ENCODE results near the gene NCSTN.
A peak's percentile ranks its signal among the peaks of the same experiment; 100 is the strongest.
"Not testable (repeated sequence)": the region's sequence is repeated elsewhere in the genome, so short reads cannot be mapped to it uniquely, and the experiment has no call there.

The NCSTN gene

DNA sequence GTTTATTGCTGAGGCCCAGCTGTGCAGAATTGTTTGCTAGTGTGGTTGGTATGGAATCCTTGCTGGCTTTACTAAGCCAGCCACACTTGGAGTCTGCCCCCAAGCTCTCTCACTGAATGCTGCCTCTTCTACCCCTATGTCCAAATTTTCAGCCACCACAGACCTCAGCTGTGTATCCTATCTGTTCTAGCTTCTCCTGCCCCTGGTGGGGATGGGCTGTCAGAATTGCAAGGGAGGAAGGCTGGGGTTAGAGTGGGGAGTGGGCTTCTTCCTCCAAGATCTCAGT, 28.1 kb downstream of the NCSTN start:
- TF ChIP-seq GATA1 (IDR thresholded peaks at IDR 0.05; ENCODE audit: low read depth, low read length), result no peak
- no peak for TF ChIP-seq POLR2A (IDR thresholded peaks at IDR 0.05; ENCODE audit: low read length)
- no peak for DNase-seq

DNA sequence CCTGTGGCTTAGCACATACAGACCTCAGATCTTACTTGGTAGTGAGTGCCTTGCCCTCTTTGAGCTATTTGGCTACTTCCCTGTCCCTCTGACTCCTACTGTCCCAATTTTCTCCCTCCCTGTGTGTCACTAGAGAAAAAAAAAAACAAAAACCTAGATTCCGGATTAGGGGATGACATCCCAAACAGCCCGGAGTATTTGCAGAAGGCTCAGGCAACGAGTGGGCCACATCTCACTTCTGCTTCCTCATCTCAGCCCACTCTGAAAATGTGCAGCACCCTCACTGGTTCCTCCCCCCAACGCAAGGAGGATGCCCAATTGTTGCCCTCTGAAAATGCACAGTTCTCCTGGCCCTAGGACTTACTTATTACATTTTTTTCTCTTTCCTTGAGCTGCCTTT, 28.6 kb downstream of the NCSTN start:
- TF ChIP-seq POLR2A (IDR thresholded peaks at IDR 0.05; ENCODE audit: low read length) (no peak), GATA1 (IDR thresholded peaks at IDR 0.05; ENCODE audit: low read depth, low read length) (no peak)
- no peak for DNase-seq

GRCh38 chr1:160373696-160374095, 30.5 kb downstream of the NCSTN start:
- no peak for DNase-seq
- TF ChIP-seq GATA1 (IDR thresholded peaks at IDR 0.05; ENCODE audit: low read depth, low read length) (no peak), POLR2A (IDR thresholded peaks at IDR 0.05; ENCODE audit: low read length) (no peak)

GRCh38 chr1:160374306-160375110, 31.3 kb downstream of the NCSTN start:
- DNase-seq, result no peak

DNA sequence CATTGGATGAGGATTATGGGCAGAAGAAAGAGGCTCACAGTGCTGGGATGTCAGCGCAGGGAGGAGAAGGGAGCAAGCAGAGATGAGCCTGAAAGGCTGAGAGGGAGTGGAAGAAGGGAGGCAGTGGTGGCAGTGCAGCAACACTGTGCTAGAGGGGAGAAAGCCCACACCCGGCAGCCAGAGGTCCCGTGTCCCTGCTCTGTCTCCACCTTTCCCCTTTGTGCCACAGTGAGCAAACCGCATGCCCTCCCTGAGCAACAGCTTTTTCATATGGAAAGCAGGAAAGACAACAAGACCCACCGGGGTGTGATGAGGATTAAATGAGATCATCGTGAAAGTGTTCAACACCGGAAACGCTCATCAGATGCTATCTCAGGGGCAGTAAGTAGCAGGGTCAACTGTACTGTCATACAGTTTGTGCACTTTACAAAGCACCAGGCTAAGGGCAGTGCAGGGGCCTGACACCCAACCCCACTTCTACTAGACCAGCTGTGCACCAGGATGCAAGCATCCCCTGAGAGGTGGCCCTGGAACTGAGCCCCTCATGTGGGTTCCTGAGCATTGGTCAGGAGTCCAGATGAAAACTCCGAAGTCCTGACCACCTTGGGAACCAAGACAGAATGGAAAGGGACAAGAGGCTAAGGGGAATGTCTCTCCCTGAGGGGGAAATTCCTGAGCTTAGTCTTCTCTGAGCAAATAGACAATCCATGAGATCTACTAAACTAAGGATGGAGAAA, 32.8 kb downstream of the NCSTN start:
- TF ChIP-seq POLR2A (IDR thresholded peaks at IDR 0.05; ENCODE audit: low read length) (no peak), GATA1 (IDR thresholded peaks at IDR 0.05; ENCODE audit: low read depth, low read length) (no peak)
- DNase-seq, result peak; percentile 17 to 30

More at GRCh38 chr1:160374306-160375110, 31.3 kb downstream of the NCSTN start:
- no peak for TF ChIP-seq GATA1 (IDR thresholded peaks at IDR 0.05; ENCODE audit: low read depth, low read length)

- TF ChIP-seq GATA1 (IDR thresholded peaks at IDR 0.05; ENCODE audit: low read depth, low read length), result no peak
- TF ChIP-seq POLR2A (IDR thresholded peaks at IDR 0.05; ENCODE audit: low read length), result no peak
- DNase-seq, result peak; percentile 74 to 84
Observed at GRCh38 chr1:160376525-160377131, 33.4 kb downstream of the NCSTN start.

GRCh38 chr1:160377585-160378206, 34.5 kb downstream of the NCSTN start:
- TF ChIP-seq POLR2A (IDR thresholded peaks at IDR 0.05; ENCODE audit: low read length), result no peak
- no peak for TF ChIP-seq GATA1 (IDR thresholded peaks at IDR 0.05; ENCODE audit: low read depth, low read length)
- no peak for DNase-seq

DNA sequence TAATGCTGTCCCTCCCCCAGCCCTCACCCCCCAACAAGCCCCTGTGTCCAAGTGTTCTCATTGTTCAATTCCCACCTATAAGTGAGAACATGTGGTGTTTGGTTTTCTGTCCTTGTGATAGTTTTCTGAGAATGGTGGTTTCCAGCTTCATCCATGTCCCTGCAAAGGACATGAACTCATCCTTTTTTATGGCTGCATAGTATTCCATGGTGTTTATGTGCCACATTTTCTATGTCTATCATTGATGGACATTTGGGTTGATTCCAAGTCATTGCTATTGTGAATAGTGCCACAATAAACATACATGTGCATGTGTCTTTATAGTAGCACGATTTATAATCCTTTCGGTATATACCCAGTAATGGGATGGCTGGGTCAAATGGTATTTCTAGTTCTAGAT, 41.6 kb downstream of the NCSTN start:
- DNase-seq, result not testable (repeated sequence)

- DNase-seq, result not testable (repeated sequence)
Observed at GRCh38 chr1:160388406-160388805, 45.2 kb downstream of the NCSTN start.

- DNase-seq, result no peak
- TF ChIP-seq GATA1 (IDR thresholded peaks at IDR 0.05; ENCODE audit: low read depth, low read length), result no peak
- TF ChIP-seq POLR2A (IDR thresholded peaks at IDR 0.05; ENCODE audit: low read length), result no peak
Observed at GRCh38 chr1:160394673-160395072, 51.5 kb downstream of the NCSTN start.

GRCh38 chr1:160397651-160398050, 54.5 kb downstream of the NCSTN start:
- TF ChIP-seq GATA1 (IDR thresholded peaks at IDR 0.05; ENCODE audit: low read depth, low read length) (no peak), POLR2A (IDR thresholded peaks at IDR 0.05; ENCODE audit: low read length) (no peak)
- no peak for DNase-seq

- peak in 1 of 2 experiments; percentile 11 for DNase-seq
- TF ChIP-seq POLR2A (IDR thresholded peaks at IDR 0.05; ENCODE audit: low read length) (no peak), GATA1 (IDR thresholded peaks at IDR 0.05; ENCODE audit: low read depth, low read length) (no peak)
Observed at GRCh38 chr1:160398823-160399222, 55.6 kb downstream of the NCSTN start.

DNA sequence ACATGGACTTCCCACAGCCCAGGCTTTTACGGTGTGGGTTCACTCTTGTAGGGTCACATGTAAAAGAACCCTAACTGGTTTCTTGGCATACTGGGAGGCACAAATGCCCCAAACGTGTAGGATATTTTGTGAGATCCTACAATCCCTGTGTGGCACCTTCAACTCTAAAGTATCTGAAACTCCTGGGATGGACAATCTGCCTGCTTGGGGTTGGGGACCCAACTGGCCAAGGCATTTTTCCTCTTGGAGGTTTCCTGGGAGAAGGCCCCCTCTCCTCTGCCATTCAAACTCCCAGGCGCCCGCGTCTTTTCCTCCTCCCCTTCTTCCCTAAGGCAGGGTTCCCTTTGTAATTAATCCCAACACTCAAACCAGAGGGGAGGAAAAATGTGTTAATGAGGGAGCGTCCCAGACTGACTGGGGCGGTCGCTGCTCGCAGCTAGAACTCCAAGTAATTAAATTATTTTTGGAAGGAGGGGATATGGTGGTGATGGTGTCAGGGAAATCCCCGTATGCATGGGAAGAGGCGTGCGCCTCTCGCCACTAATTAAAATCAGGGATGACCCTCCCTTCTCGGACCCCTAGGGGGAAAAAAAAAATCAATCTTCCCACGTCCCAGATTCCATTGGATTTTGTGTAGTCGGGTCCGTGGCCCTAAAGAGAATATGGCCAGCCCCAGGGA, 56.5 kb downstream of the NCSTN start:
- no peak for DNase-seq
- TF ChIP-seq POLR2A (IDR thresholded peaks at IDR 0.05; ENCODE audit: low read length) (no peak), GATA1 (IDR thresholded peaks at IDR 0.05; ENCODE audit: low read depth, low read length) (no peak)

DNA sequence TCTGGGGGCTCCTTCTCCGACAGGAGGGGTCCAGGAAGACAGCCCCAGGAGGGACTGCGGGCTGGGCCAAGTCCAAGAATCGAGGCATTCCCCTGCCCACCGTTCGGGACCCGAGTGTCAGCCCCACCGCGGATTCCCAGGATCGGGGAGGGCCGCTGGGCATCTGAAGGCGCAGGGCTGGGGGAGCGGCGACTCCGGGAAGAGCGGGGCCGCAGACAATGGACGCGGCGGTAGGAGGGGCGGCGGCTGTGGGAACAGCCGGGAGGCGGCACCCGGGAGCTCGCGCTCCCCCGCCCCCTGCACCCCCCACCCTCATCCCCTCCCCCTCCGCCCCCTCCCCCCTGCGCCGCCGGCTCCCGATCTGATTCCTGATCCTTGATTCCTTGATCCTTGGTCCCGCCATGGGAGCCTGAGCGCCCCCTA, 57.1 kb downstream of the NCSTN start, which contains the start of gene VANGL2:
Gene VANGL2, plus strand, starts transcription at position 342 of the 423 bp plus-strand sequence. CDS start 15,274 bp downstream, outside the sequence.
- peak; percentile 54 to 61 for DNase-seq
- TF ChIP-seq POLR2A (IDR thresholded peaks at IDR 0.05; ENCODE audit: low read length), result no peak
- no peak for TF ChIP-seq GATA1 (IDR thresholded peaks at IDR 0.05; ENCODE audit: low read depth, low read length)
